Panc1 (cell line): ENCODE data around the gene NDC1. TPM values are rescaled to one million over a fixed set of nuclear protein-coding genes. Genes with fewer than 3 reads are reported as not detected.

ENCODE experiments used
- ATAC-seq: fragments of 200-7000 bp; cut with Tn5 transposase; 2 replicates; pipeline ENCODE4 v1.9.1; 2020; ENCODE audit warnings: mild to moderate bottlenecking, moderate library complexity
- BruUV-seq: library from RNA; stranded (reverse); fragments of 400-500 nt; replicated peaks from 2 replicates; lab custom pipeline; 2021; lab: Mats Ljungman, UMichigan
- CTCF ChIA-PET: fragments of 300-600 bp; sonication (Branson Sonifier 250); formaldehyde crosslinking; loops from one replicate; lab custom pipeline; 2022; ENCODE audit warnings: antibody characterized with exemption; lab: Charles Lee
- POLR2A ChIA-PET: fragments of 300-600 bp; sonication (Branson Sonifier 250); formaldehyde crosslinking; loops from one replicate; lab custom pipeline; 2022; ENCODE audit warnings: antibody characterized with exemption; lab: Charles Lee
- DNase-seq: peaks from one replicate; pipeline ENCODE4 v3.0.0-alpha.2; 2010; ENCODE audit warnings: low read depth, low spot score
- H3K27ac ChIP-seq: 2 replicates; pipeline ENCODE4 v1.5.1; 2011; ENCODE audit warnings: mild to moderate bottlenecking, low read length, inconsistent platforms
- H3K27me3 ChIP-seq: fragments of 200-500 bp; sonication (Bioruptor generic); 2 replicates; pipeline ENCODE4 v1.6.0; 2014; ENCODE audit warnings: low read length, inconsistent platforms; ENCODE audit not compliant: control insufficient read depth, insufficient read depth
- H3K36me3 ChIP-seq: fragments of 200-500 bp; sonication (Bioruptor generic); 2 replicates; pipeline ENCODE4 v1.5.1; 2014; ENCODE audit warnings: inconsistent platforms, mild to moderate bottlenecking, low read length, moderate library complexity; ENCODE audit not compliant: control insufficient read depth, insufficient read depth
- H3K4me1 ChIP-seq: 2 replicates; pipeline ENCODE4 v1.5.1; 2011; ENCODE audit warnings: inconsistent platforms, mild to moderate bottlenecking, low read length, moderate library complexity; ENCODE audit not compliant: control insufficient read depth, insufficient read depth
- H3K4me3 ChIP-seq, 2 experiments: 2 replicates each; pipeline ENCODE4 v1.5.1; 2011 to 2012; ENCODE audit warnings: low read depth in 2 of 2, low read length in 2 of 2, mild to moderate bottlenecking in 2 of 2, inconsistent platforms in 1 of 2, moderate library complexity in 1 of 2
- H3K9me3 ChIP-seq: fragments of 200-500 bp; sonication (Bioruptor generic); 2 replicates; pipeline ENCODE4 v1.5.1; 2014; ENCODE audit warnings: low read depth, mild to moderate bottlenecking, inconsistent platforms, low read length, moderate library complexity; ENCODE audit not compliant: control insufficient read depth, insufficient read depth
- CTCF ChIP-seq: fragments of 450-650 bp; IDR thresholded peaks from 2 replicates; pipeline ENCODE4 v1.5.1; 2017; ENCODE audit warnings: mild to moderate bottlenecking
- POLR2AphosphoS5 ChIP-seq: IDR thresholded peaks from 2 replicates; pipeline ENCODE4 v1.6.1; 2012; ENCODE audit warnings: mild to moderate bottlenecking, low read depth, low read length, moderate library complexity
- REST ChIP-seq, 2 experiments: IDR thresholded peaks; 2 replicates each; pipeline ENCODE4 v1.6.1; 2011 to 2012; ENCODE audit warnings: low read depth in 2 of 2, control low read depth in 1 of 2, low read length in 1 of 2, mild to moderate bottlenecking in 1 of 2, moderate library complexity in 1 of 2; ENCODE audit not compliant: insufficient read depth in 1 of 2
- SIN3A ChIP-seq: IDR thresholded peaks from 2 replicates; pipeline ENCODE4 v1.6.1; 2012; ENCODE audit warnings: low read depth, mild to moderate bottlenecking, low read length, moderate library complexity, borderline replicate concordance; ENCODE audit not compliant: insufficient read depth
- TCF7L2 ChIP-seq: IDR thresholded peaks from 2 replicates; pipeline ENCODE4 v1.6.1; 2011; ENCODE audit warnings: mild to moderate bottlenecking, low read depth, low read length, inconsistent platforms
- in situ Hi-C: cut with HindIII; loops from 2 replicates; pipeline ENCODE4 v1.10.0; 2016; ENCODE audit warnings: low sequenced_read_pairs, low pct_unique_long_range_greater_than_20kb
- intact Hi-C: fragments of 100-400 bp; cut with micrococcal nuclease; formaldehyde crosslinking; loops from one replicate; pipeline ENCODE4 v1.10.0; 2022; ENCODE audit not compliant: unreplicated experiment
- total RNA-seq: library from RNA; stranded (reverse); gene quantifications from one replicate; pipeline ENCODE4 v1.2.1, GENCODE V29; 2021; ENCODE audit not compliant: unreplicated experiment

Gene NDC1
- total RNA-seq, 1 experiment from 2014 or later, result 44.4 TPM

- ATAC-seq, result no peak
- H3K36me3 ChIP-seq, result peaks cover 11% of the 10 kb centered on the region; the same call in 1 of the 2 replicates
- no peaks in the 10 kb centered on the region for H3K9me3 ChIP-seq
- BruUV-seq, result no TSS peak
- ChIA-PET POLR2A (interaction anchor here (0.6 kb wide), 1 partner anchor 31 kb away, joined by 7 read pairs; no protein-coding TSS in a partner anchor), CTCF (no interaction called here)
- H3K27me3 ChIP-seq, result no peaks in the 10 kb centered on the region
- DNase-seq, result no peak
- TF ChIP-seq POLR2AphosphoS5 (no peak), TCF7L2 (no peak), SIN3A (no peak), REST (IDR thresholded peaks at IDR 0.05; ENCODE audit: insufficient read depth in 1 of 2, low read depth in 2 of 2, low read length in 1 of 2) (no peak), CTCF (no peak)
- intact Hi-C loops (no loop called here), in situ Hi-C loops (no loop called here)
- no peak overlapping the region for H3K27ac ChIP-seq
- no peaks in the 10 kb centered on the region for H3K4me1 ChIP-seq
- no peak overlapping the region for H3K4me3 ChIP-seq
Observed at GRCh38 chr1:53810007-53810406, 28.1 kb downstream of the NDC1 start.

- no peak for ATAC-seq
- Histone ChIP-seq H3K4me1 (no peaks in the 10 kb centered on the region), H3K27me3 (no peaks in the 10 kb centered on the region), H3K27ac (no peak overlapping the region), H3K36me3 (peaks cover 15% of the 10 kb centered on the region; the same call in 1 of the 2 replicates), H3K4me3 (no peak overlapping the region), H3K9me3 (no peaks in the 10 kb centered on the region)
- DNase-seq, result no peak
- intact Hi-C loops, result no loop called here
- POLR2A ChIA-PET, result no interaction called here
- TF ChIP-seq POLR2AphosphoS5 (no peak), CTCF (no peak), REST (IDR thresholded peaks at IDR 0.05; ENCODE audit: insufficient read depth in 1 of 2, low read depth in 2 of 2, low read length in 1 of 2) (no peak), TCF7L2 (no peak), SIN3A (no peak)
- CTCF ChIA-PET, result interaction anchor here (0.6 kb wide), 1 partner anchor 156 kb away, joined by 3 read pairs; no protein-coding TSS in a partner anchor
- BruUV-seq, result no TSS peak
- in situ Hi-C loops, result no loop called here
Observed at GRCh38 chr1:53807916-53808315, 30.2 kb downstream of the NDC1 start.
